GM23338 (cell line): ENCODE data around the gene PDLIM5. TPM values are rescaled to one million over a fixed set of nuclear protein-coding genes. Genes with fewer than 3 reads are reported as not detected.
A peak's percentile ranks its signal among the peaks of the same experiment; 100 is the strongest.

Source experiments
- ATAC-seq: fragments of 200-7000 bp; cut with Tn5 transposase; 3 replicates; pipeline ENCODE4 v1.9.1; 2020
- DNase-seq: peaks from one replicate; pipeline ENCODE4 v3.0.0-alpha.2; 2015; ENCODE audit warnings: low spot score
- H2AFZ ChIP-seq: fragments of 200-600 bp; sonication (generic); 2 replicates; pipeline ENCODE4 v1.8.0; 2016; ENCODE audit warnings: antibody characterized with exemption, mild to moderate bottlenecking, moderate library complexity
- H3F3A ChIP-seq: fragments of 200-600 bp; sonication (generic); replicated peaks from 2 replicates; pipeline ENCODE4 v1.8.0; 2017; ENCODE audit warnings: antibody characterized with exemption, mixed run types, low read depth
- H3K27ac ChIP-seq: fragments of 200-600 bp; sonication (generic); 2 replicates; pipeline ENCODE4 v1.6.1; 2016; ENCODE audit warnings: low read depth
- H3K27me3 ChIP-seq: fragments of 200-600 bp; sonication (generic); 2 replicates; pipeline ENCODE4 v1.8.0; 2016; ENCODE audit warnings: mild to moderate bottlenecking, mixed run types, moderate library complexity; ENCODE audit not compliant: insufficient read depth
- H3K36me3 ChIP-seq: fragments of 200-600 bp; sonication (generic); 2 replicates; pipeline ENCODE4 v1.8.0; 2016; ENCODE audit warnings: mild to moderate bottlenecking; ENCODE audit not compliant: insufficient read depth
- H3K4me1 ChIP-seq: fragments of 200-600 bp; sonication (generic); 2 replicates; pipeline ENCODE4 v1.8.0; 2016; ENCODE audit warnings: mild to moderate bottlenecking, moderate library complexity; ENCODE audit not compliant: insufficient read depth
- H3K4me2 ChIP-seq: fragments of 200-600 bp; sonication (generic); 2 replicates; pipeline ENCODE4 v1.7.1; 2017; ENCODE audit warnings: mixed run types
- H3K4me3 ChIP-seq: fragments of 200-600 bp; sonication (generic); 2 replicates; pipeline ENCODE4 v1.6.1; 2016; ENCODE audit warnings: mixed run types
- H3K79me2 ChIP-seq: fragments of 200-600 bp; sonication (generic); replicated peaks from 2 replicates; pipeline ENCODE4 v1.8.0; 2017; ENCODE audit warnings: mild to moderate bottlenecking; ENCODE audit not compliant: insufficient read depth
- H3K9me2 ChIP-seq: fragments of 200-600 bp; sonication (generic); 2 replicates; pipeline ENCODE4 v1.8.0; 2017; ENCODE audit not compliant: insufficient read depth
- H4K20me1 ChIP-seq: fragments of 200-600 bp; sonication (generic); replicated peaks from 2 replicates; pipeline ENCODE4 v1.8.0; 2017; ENCODE audit warnings: mild to moderate bottlenecking; ENCODE audit not compliant: insufficient read depth
- H3K27ac Mint-ChIP-seq: 2 replicates; pipeline ENCODE4 v1.8.0; 2020; ENCODE audit warnings: inconsistent platforms, mild to moderate bottlenecking, moderate library complexity, mixed read lengths
- H3K27me3 Mint-ChIP-seq: 3 replicates; pipeline ENCODE4 v1.8.0; 2022; ENCODE audit warnings: low read depth, mild to moderate bottlenecking, moderate library complexity, mixed read lengths, inconsistent platforms; ENCODE audit not compliant: insufficient read depth, poor library complexity
- H3K36me3 Mint-ChIP-seq: 3 replicates; pipeline ENCODE4 v1.8.0; 2021; ENCODE audit warnings: low read depth, mild to moderate bottlenecking, inconsistent platforms, moderate library complexity, mixed read lengths
- H3K4me1 Mint-ChIP-seq: 3 replicates; pipeline ENCODE4 v1.8.0; 2020; ENCODE audit warnings: mild to moderate bottlenecking, inconsistent platforms, mixed read lengths
- H3K4me3 Mint-ChIP-seq: 3 replicates; pipeline ENCODE4 v1.8.0; 2021; ENCODE audit warnings: moderate library complexity, mild to moderate bottlenecking, inconsistent platforms, mixed read lengths
- H3K9me3 Mint-ChIP-seq: 3 replicates; pipeline ENCODE4 v1.8.0; 2020; ENCODE audit warnings: moderate library complexity, mild to moderate bottlenecking, inconsistent platforms, mixed read lengths
- CREB1 ChIP-seq: fragments of 250-450 bp; sonication (Bioruptor Pico); IDR thresholded peaks from 2 replicates; pipeline ENCODE4 v1.5.0; 2020; ENCODE audit warnings: low read depth, mild to moderate bottlenecking, moderate library complexity
- CTCF ChIP-seq, 2 experiments: fragments of 200-600 bp in 1 of 2; sonication (generic) in 1 of 2; conservative IDR thresholded peaks; 2 replicates each; pipeline versions ENCODE4 v1.5.1 to v1.6.1; 2016 to 2017; ENCODE audit warnings: antibody characterized with exemption in 2 of 2, low read depth in 2 of 2, mild to moderate bottlenecking in 2 of 2, moderate library complexity in 1 of 2
- ETS1 ChIP-seq: IDR thresholded peaks from 2 replicates; pipeline ENCODE4 v1.6.1; 2016; ENCODE audit warnings: antibody characterized with exemption
- EZH2 ChIP-seq: fragments of 200-600 bp; sonication (generic); IDR thresholded peaks from one replicate; pipeline ENCODE4 v1.8.0; 2017; ENCODE audit warnings: antibody characterized with exemption, mild to moderate bottlenecking, low read depth; ENCODE audit not compliant: unreplicated experiment
- EZH2phosphoT487 ChIP-seq: fragments of 200-600 bp; sonication (generic); IDR thresholded peaks from one replicate; pipeline ENCODE4 v1.8.1; 2018; ENCODE audit warnings: antibody characterized with exemption; ENCODE audit not compliant: unreplicated experiment
- REST ChIP-seq: IDR thresholded peaks from one replicate; pipeline ENCODE4 v1.6.1; 2018; ENCODE audit warnings: antibody characterized with exemption; ENCODE audit not compliant: unreplicated experiment
- STAT1 ChIP-seq: IDR thresholded peaks from one replicate; pipeline ENCODE4 v1.6.1; 2016; ENCODE audit warnings: antibody characterized with exemption; ENCODE audit not compliant: unreplicated experiment
- ZNF114 ChIP-seq: fragments of 250-450 bp; sonication (Bioruptor Pico); IDR thresholded peaks from 2 replicates; pipeline ENCODE4 v1.5.0; 2020; ENCODE audit warnings: mild to moderate bottlenecking, moderate library complexity
- ZNF331 ChIP-seq: fragments of 250-450 bp; sonication (Bioruptor Pico); IDR thresholded peaks from 2 replicates; pipeline ENCODE4 v1.5.0; 2020; ENCODE audit warnings: low read depth, mild to moderate bottlenecking, moderate library complexity
- ZNF462 ChIP-seq: fragments of 250-450 bp; sonication (Bioruptor Pico); IDR thresholded peaks from 2 replicates; pipeline ENCODE4 v1.5.0; 2020; ENCODE audit warnings: mild to moderate bottlenecking, moderate library complexity
- polyA plus RNA-seq: library from polyadenylated mRNA; unstranded; fragments of >200 nt; fragmentation: Nextera tagmentation; extraction: Ambion mirVana; gene quantifications from 2 replicates; pipeline ENCODE4 v1.2.1, GENCODE V29; 2016
- total RNA-seq: library from RNA; depleted of rRNA; stranded (reverse); fragments of >200 nt; shearing (Covaris generic); gene quantifications from 2 replicates; pipeline ENCODE4 v1.2.3, GENCODE V29; 2014

Gene PDLIM5
- total and polyA plus RNA-seq, 2 experiments from 2014 or later = 45.2 to 53.0 TPM

- Histone ChIP-seq H3K27me3 (peaks cover 5% of the 10 kb centered on the region; the same call in 1 of the 2 replicates), H3K4me2 (peak overlapping the region; percentile 96), H3K4me1 (peaks cover 35% of the 10 kb centered on the region), H3K9me2 (no peaks in the 10 kb centered on the region), H4K20me1 (0 out of 2 replicates have a peak, but pooled peaks cover 4% of the 10 kb centered on the region), H3F3A (no peaks in the 10 kb centered on the region), H3K27ac (no peak overlapping the region), H3K36me3 (no peaks in the 10 kb centered on the region), H3K4me3 (peak overlapping the region; percentile 89), H3K79me2 (peaks cover 47% of the 10 kb centered on the region), H2AFZ (no peak overlapping the region)
- peaks cover 38% of the 10 kb centered on the region for H3K4me1 Mint-ChIP-seq
- H3K4me3 Mint-ChIP-seq = peak overlapping the region; percentile 85
- ATAC-seq (no peak), DNase-seq (no peak)
- H3K9me3 Mint-ChIP-seq = no peaks in the 10 kb centered on the region
- H3K36me3 Mint-ChIP-seq = peaks cover 9% of the 10 kb centered on the region; the same call in 2 of the 3 replicates
- H3K27ac Mint-ChIP-seq = peak overlapping the region; percentile 39
- H3K27me3 Mint-ChIP-seq = peaks cover 11% of the 10 kb centered on the region
- TF ChIP-seq CTCF (conservative IDR thresholded peaks at IDR 0.05; ENCODE audit: low read depth in 2 of 2) = no peak
- no peak for TF ChIP-seq EZH2phosphoT487
- TF ChIP-seq ETS1 = no peak
- TF ChIP-seq REST = no peak
- no peak for TF ChIP-seq ZNF114
- TF ChIP-seq ZNF331 = no peak
- no peak for TF ChIP-seq CREB1 (CRISPR knock-in tag)
- no peak for TF ChIP-seq EZH2
- TF ChIP-seq STAT1 = no peak
- no peak for TF ChIP-seq ZNF462 (CRISPR knock-in tag)
Measured at GRCh38 chr4:94453391-94453963, 1.7 kb downstream of the PDLIM5 start.
